SK-N-SH (cell line): ENCODE results near the gene IGFL4. TPM values are rescaled to one million over a fixed set of nuclear protein-coding genes. Genes with fewer than 3 reads are reported as not detected.

Source experiments
- CTCF ChIA-PET: fragments of 300-600, 350-600 bp; formaldehyde crosslinking; extraction: SDS; loops from one replicate; lab custom pipeline; 2021; lab: Yijun Ruan, JAX
- POLR2A ChIA-PET: fragments of 350-600 bp; sonication (Branson Sonifier 250); formaldehyde crosslinking; extraction: SDS; loops from one replicate; lab custom pipeline; 2020; ENCODE audit warnings: antibody characterized with exemption, inconsistent platforms; lab: Yijun Ruan, JAX
- DNase-seq: peaks from one replicate; pipeline ENCODE4 v3.0.0; 2012
- H2AFZ ChIP-seq: fragments of 200-600 bp; sonication (generic); 2 replicates; pipeline ENCODE4 v1.8.1; 2016; ENCODE audit warnings: antibody characterized with exemption, mild to moderate bottlenecking, low read depth
- H3F3A ChIP-seq: fragments of 200-600 bp; sonication (generic); replicated peaks from 2 replicates; pipeline ENCODE3; 2016; ENCODE audit warnings: antibody characterized with exemption, mild to moderate bottlenecking; ENCODE audit not compliant: insufficient read depth
- H3K27ac ChIP-seq, 2 experiments: fragments of 200-500 bp in 1 of 2; fragments of 200-600 bp in 1 of 2; sonication (Bioruptor generic) in 1 of 2; sonication (generic), shearing (Covaris generic) in 1 of 2; 2 replicates each; pipeline versions ENCODE4 v1.5.1 to v1.6.1; 2014 to 2016; ENCODE audit warnings: low read depth in 2 of 2, inconsistent platforms in 1 of 2, low read length in 1 of 2, mild to moderate bottlenecking in 1 of 2, mixed read lengths in 1 of 2
- H3K27me3 ChIP-seq: fragments of 200-600 bp; sonication (generic), shearing (Covaris generic); 2 replicates; pipeline ENCODE4 v1.6.1; 2016; ENCODE audit warnings: mixed run types; ENCODE audit not compliant: insufficient read depth
- H3K36me3 ChIP-seq, 2 experiments: fragments of 200-500 bp in 1 of 2; fragments of 200-600 bp in 1 of 2; sonication (Bioruptor generic) in 1 of 2; sonication (generic) in 1 of 2; replicated peaks in 1 of 2; 2 replicates each; pipeline versions ENCODE3 to v1.5.1; 2014 to 2016; ENCODE audit warnings: low read length in 1 of 2, mild to moderate bottlenecking in 1 of 2; ENCODE audit not compliant: insufficient read depth in 2 of 2, control insufficient read depth in 1 of 2
- H3K4me1 ChIP-seq, 2 experiments: fragments of 200-500 bp in 1 of 2; fragments of 200-600 bp in 1 of 2; sonication (Bioruptor generic) in 1 of 2; sonication (generic), shearing (Covaris generic) in 1 of 2; 2 replicates each; pipeline versions ENCODE4 v1.5.1 to v1.6.1; 2014 to 2016; ENCODE audit warnings: low read depth in 1 of 2, low read length in 1 of 2, mixed run types in 1 of 2; ENCODE audit not compliant: insufficient read depth in 2 of 2, control insufficient read depth in 1 of 2
- H3K4me2 ChIP-seq: fragments of 200-600 bp; sonication (generic), shearing (Covaris generic); 2 replicates; pipeline ENCODE4 v1.6.1; 2017; ENCODE audit warnings: mixed run types
- H3K4me3 ChIP-seq, 2 experiments: fragments of 200-500 bp in 1 of 2; fragments of 200-600 bp in 1 of 2; sonication (Bioruptor generic) in 1 of 2; sonication (generic), shearing (Covaris generic) in 1 of 2; 2 replicates each; pipeline versions ENCODE4 v1.5.1 to v1.8.1; 2014 to 2016; ENCODE audit warnings: low read depth in 2 of 2, inconsistent platforms in 1 of 2, low read length in 1 of 2, mild to moderate bottlenecking in 1 of 2, mixed read lengths in 1 of 2, moderate library complexity in 1 of 2
- H3K79me2 ChIP-seq: fragments of 200-600 bp; sonication (generic); 2 replicates; pipeline ENCODE4 v1.8.1; 2017; ENCODE audit warnings: mild to moderate bottlenecking; ENCODE audit not compliant: insufficient read depth
- H3K9ac ChIP-seq: fragments of 200-600 bp; sonication (generic); 2 replicates; pipeline ENCODE4 v1.6.1; 2017; ENCODE audit warnings: mixed run types
- H3K9me2 ChIP-seq: fragments of 200-600 bp; sonication (generic); 2 replicates; pipeline ENCODE4 v1.6.1; 2017; ENCODE audit warnings: mixed run types
- H3K9me3 ChIP-seq: fragments of 200-600 bp; sonication (generic); 2 replicates; pipeline ENCODE4 v1.6.1; 2017; ENCODE audit warnings: mixed run types, mild to moderate bottlenecking, moderate library complexity
- H4K20me1 ChIP-seq: fragments of 200-600 bp; sonication (generic); 2 replicates; pipeline ENCODE4 v1.6.1; 2017; ENCODE audit warnings: mild to moderate bottlenecking, mixed run types; ENCODE audit not compliant: insufficient read depth
- EZH2phosphoT487 ChIP-seq: fragments of 200-600 bp; sonication (generic); IDR thresholded peaks from 2 replicates; pipeline ENCODE4 v1.6.1; 2017; ENCODE audit warnings: low read depth, mixed run types, mild to moderate bottlenecking, antibody characterized with exemption, moderate library complexity, borderline replicate concordance
- FOSL2 ChIP-seq: IDR thresholded peaks from 2 replicates; pipeline ENCODE4 v1.4.0; 2012; ENCODE audit warnings: low read depth, mild to moderate bottlenecking, moderate library complexity, borderline replicate concordance
- FOXJ3 ChIP-seq: sonication (generic); formaldehyde crosslinking; IDR thresholded peaks from 2 replicates; pipeline ENCODE4 v1.5.1; 2020; ENCODE audit warnings: mild to moderate bottlenecking, missing genetic modification reagents
- IRF3 ChIP-seq: fragments of 150-350 bp; IDR thresholded peaks from 2 replicates; pipeline ENCODE4 v1.6.1; 2016; ENCODE audit warnings: mild to moderate bottlenecking, low read depth, low read length
- JUND ChIP-seq: IDR thresholded peaks from 2 replicates; pipeline ENCODE4 v1.4.0; 2012
- MXI1 ChIP-seq: IDR thresholded peaks from 2 replicates; pipeline ENCODE4 v1.6.1; 2012; ENCODE audit warnings: mild to moderate bottlenecking, low read depth, low read length, improper control_type of control experiment
- NFIC ChIP-seq: IDR thresholded peaks from 2 replicates; pipeline ENCODE4 v1.4.0; 2012; ENCODE audit warnings: borderline replicate concordance
- PBX3 ChIP-seq: IDR thresholded peaks from 2 replicates; pipeline ENCODE4; 2012
- POLR2AphosphoS5 ChIP-seq: IDR thresholded peaks from 2 replicates; pipeline ENCODE4 v1.6.1; 2012; ENCODE audit warnings: low read depth, low read length
- RCOR1 ChIP-seq: fragments of 150-350 bp; IDR thresholded peaks from 2 replicates; pipeline ENCODE4 v1.6.1; 2017; ENCODE audit warnings: antibody characterized with exemption, low read length
- RXRA ChIP-seq: IDR thresholded peaks from 2 replicates; pipeline ENCODE4 v1.4.0; 2012; ENCODE audit warnings: low read depth, mild to moderate bottlenecking, borderline replicate concordance
- TAF1 ChIP-seq: IDR thresholded peaks from 2 replicates; pipeline ENCODE4 v1.6.1; 2012; ENCODE audit warnings: low read depth, mild to moderate bottlenecking, low read length, moderate library complexity, borderline replicate concordance
- TCF12 ChIP-seq: IDR thresholded peaks from 2 replicates; pipeline ENCODE4 v1.4.0; 2012
- USF2 ChIP-seq: fragments of 150-350 bp; IDR thresholded peaks from 2 replicates; pipeline ENCODE4 v1.6.1; 2017; ENCODE audit warnings: antibody characterized with exemption, low read length, low read depth, borderline replicate concordance
- WGBS: methylation state at CpG from one replicate; pipeline ENCODE4 v1.1.6; 2017; ENCODE audit warnings: low lambda C conversion rate; 5-methylcytosine and 5-hydroxymethylcytosine counted together
- polyA plus RNA-seq, 3 experiments: library from polyadenylated mRNA; depleted of rRNA; stranded (reverse); fragments of >200 nt; gene quantifications; 2 replicates each; pipeline ENCODE4 v1.2.3, GENCODE V29; 2012
- TF ChIP-seq, protein P1 (sequence below): IDR thresholded peaks from 2 replicates; pipeline ENCODE4 v1.4.0; 2012; ENCODE audit warnings: low read depth
- TF ChIP-seq, protein P2 (sequence below): fragments of 200-600 bp; sonication (generic); IDR thresholded peaks from 2 replicates; pipeline ENCODE4 v1.6.1; 2017; ENCODE audit warnings: antibody characterized with exemption, mild to moderate bottlenecking, moderate library complexity
- TF ChIP-seq, protein P3 (sequence below): IDR thresholded peaks from 2 replicates; pipeline ENCODE4 v1.6.1; 2012; ENCODE audit warnings: mild to moderate bottlenecking, low read depth, low read length, moderate library complexity

IGFL4 gene
- not detected in 2 replicates for polyA plus RNA-seq (2012; rRNA removed)
- not detected in 2 replicates for polyA plus RNA-seq (2012; cell fraction: cytosol; rRNA removed)
- polyA plus RNA-seq (2012; cell fraction: nucleus; rRNA removed), result 0.04 TPM in 2 replicates

DNA sequence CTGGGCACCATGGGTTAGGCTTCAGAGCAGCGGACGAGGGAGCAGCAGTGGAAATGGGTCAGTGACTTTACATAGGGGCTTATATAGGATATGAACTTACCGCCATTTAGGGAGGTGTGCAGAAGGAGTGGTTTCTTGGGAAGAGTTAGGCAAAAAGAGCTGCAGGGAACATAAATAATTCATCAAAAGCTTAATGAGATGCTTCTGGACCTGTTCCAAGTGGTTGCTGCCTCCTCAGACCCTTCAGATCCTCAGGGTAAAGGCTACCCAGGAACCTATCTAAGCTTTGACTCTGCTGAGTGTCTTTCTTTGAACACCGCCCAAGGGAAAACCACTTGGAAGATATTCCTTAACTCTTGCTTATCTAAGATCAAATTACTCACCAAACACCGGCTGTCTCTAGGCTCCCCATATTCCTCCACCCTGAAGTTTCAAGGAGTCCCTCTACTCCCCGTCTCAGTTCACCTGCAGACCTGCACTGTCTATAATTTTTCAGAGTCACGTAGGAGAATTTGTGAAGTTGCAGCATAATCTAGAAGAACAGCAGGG is at the start of gene IGFL4:
Gene IGFL4, minus strand, starts transcription at position 51 of the 549 bp plus-strand sequence. Its CDS starts 40 bp downstream, at position 11.
- H3K79me2 ChIP-seq, result no peaks in the 10 kb centered on the region
- TF ChIP-seq MXI1 (no peak), TAF1 (no peak), JUND (0 out of 2 replicates have a peak, but pooled peaks have one; percentile 16), TCF12 (peak; percentile 26; the same call in 1 of the 2 replicates), FOSL2 (peak; percentile 25; the same call in 1 of the 2 replicates), POLR2AphosphoS5 (no peak), RXRA (no peak), PBX3 (no peak), NFIC (0 out of 2 replicates have a peak, but pooled peaks have one; percentile 15)
- TF ChIP-seq, protein P1, sequence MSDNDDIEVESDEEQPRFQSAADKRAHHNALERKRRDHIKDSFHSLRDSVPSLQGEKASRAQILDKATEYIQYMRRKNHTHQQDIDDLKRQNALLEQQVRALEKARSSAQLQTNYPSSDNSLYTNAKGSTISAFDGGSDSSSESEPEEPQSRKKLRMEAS, result no peak
- TF ChIP-seq, all 33 proteins: peak for 4
- ChIA-PET CTCF (interaction anchor here (1.5 to 3.8 kb wide), 6 partner anchors 12 to 224 kb away, joined by 4 to 27 read pairs (median 9); no protein-coding TSS in a partner anchor), POLR2A (no interaction called here)
- 20% methylated on average over 7 of the region's 7 CpGs for WGBS
- no peaks in the 10 kb centered on the region for H3K9me3 ChIP-seq
- no peak for DNase-seq
- no peaks in the 10 kb centered on the region for H3K36me3 ChIP-seq
- H3K27ac ChIP-seq, result no peak within 1 kb of the TSS
- H4K20me1 ChIP-seq, result no peaks in the 10 kb centered on the region
- H3K9ac ChIP-seq, result no peak within 1 kb of the TSS
- H3F3A ChIP-seq, result no peaks in the 10 kb centered on the region
- no peak within 1 kb of the TSS for H2AFZ ChIP-seq
- H3K4me1 ChIP-seq, result no peaks in the 10 kb centered on the region; a peak in 1 of 4 replicates
- H3K9me2 ChIP-seq, result no peaks in the 10 kb centered on the region
- H3K27me3 ChIP-seq, result peaks cover 66% of the 10 kb centered on the region; the same call in 1 of the 2 replicates
- H3K4me2 ChIP-seq, result no peak within 1 kb of the TSS
- H3K4me3 ChIP-seq, result no peak within 1 kb of the TSS

GRCh38 chr19:46090444-46090843 is 49.6 kb upstream of the IGFL4 start:
- H3K4me1 ChIP-seq, result no peaks in the 10 kb centered on the region
- CTCF ChIA-PET, result interaction anchor here (0.8 to 1.8 kb wide), 5 partner anchors 8 to 99 kb away, joined by 4 to 7 read pairs (median 4); no protein-coding TSS in a partner anchor
- no peak overlapping the region for H3K4me3 ChIP-seq
- H3K9me2 ChIP-seq, result no peaks in the 10 kb centered on the region
- no peak overlapping the region for H3K9ac ChIP-seq
- H3K27ac ChIP-seq, result no peak overlapping the region
- H4K20me1 ChIP-seq, result no peaks in the 10 kb centered on the region
- no peaks in the 10 kb centered on the region for H3K36me3 ChIP-seq
- no peak overlapping the region for H3K4me2 ChIP-seq
- 10% methylated on average over 5 of the region's 5 CpGs for WGBS
- DNase-seq, result no peak
- peaks cover 6% of the 10 kb centered on the region for H3F3A ChIP-seq
- no peaks in the 10 kb centered on the region for H3K79me2 ChIP-seq
- POLR2A ChIA-PET, result no interaction called here
- H2AFZ ChIP-seq, result no peak overlapping the region
- H3K27me3 ChIP-seq, result no peaks in the 10 kb centered on the region
- peaks cover 14% of the 10 kb centered on the region for H3K9me3 ChIP-seq
- TF ChIP-seq, protein P2, sequence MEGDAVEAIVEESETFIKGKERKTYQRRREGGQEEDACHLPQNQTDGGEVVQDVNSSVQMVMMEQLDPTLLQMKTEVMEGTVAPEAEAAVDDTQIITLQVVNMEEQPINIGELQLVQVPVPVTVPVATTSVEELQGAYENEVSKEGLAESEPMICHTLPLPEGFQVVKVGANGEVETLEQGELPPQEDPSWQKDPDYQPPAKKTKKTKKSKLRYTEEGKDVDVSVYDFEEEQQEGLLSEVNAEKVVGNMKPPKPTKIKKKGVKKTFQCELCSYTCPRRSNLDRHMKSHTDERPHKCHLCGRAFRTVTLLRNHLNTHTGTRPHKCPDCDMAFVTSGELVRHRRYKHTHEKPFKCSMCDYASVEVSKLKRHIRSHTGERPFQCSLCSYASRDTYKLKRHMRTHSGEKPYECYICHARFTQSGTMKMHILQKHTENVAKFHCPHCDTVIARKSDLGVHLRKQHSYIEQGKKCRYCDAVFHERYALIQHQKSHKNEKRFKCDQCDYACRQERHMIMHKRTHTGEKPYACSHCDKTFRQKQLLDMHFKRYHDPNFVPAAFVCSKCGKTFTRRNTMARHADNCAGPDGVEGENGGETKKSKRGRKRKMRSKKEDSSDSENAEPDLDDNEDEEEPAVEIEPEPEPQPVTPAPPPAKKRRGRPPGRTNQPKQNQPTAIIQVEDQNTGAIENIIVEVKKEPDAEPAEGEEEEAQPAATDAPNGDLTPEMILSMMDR, result no peak
- TF ChIP-seq EZH2phosphoT487 (no peak), USF2 (no peak), TAF1 (no peak), IRF3 (no peak), RCOR1 (no peak), FOSL2 (no peak), POLR2AphosphoS5 (no peak), FOXJ3 (CRISPR knock-in tag) (no peak)
- TF ChIP-seq, protein P3, sequence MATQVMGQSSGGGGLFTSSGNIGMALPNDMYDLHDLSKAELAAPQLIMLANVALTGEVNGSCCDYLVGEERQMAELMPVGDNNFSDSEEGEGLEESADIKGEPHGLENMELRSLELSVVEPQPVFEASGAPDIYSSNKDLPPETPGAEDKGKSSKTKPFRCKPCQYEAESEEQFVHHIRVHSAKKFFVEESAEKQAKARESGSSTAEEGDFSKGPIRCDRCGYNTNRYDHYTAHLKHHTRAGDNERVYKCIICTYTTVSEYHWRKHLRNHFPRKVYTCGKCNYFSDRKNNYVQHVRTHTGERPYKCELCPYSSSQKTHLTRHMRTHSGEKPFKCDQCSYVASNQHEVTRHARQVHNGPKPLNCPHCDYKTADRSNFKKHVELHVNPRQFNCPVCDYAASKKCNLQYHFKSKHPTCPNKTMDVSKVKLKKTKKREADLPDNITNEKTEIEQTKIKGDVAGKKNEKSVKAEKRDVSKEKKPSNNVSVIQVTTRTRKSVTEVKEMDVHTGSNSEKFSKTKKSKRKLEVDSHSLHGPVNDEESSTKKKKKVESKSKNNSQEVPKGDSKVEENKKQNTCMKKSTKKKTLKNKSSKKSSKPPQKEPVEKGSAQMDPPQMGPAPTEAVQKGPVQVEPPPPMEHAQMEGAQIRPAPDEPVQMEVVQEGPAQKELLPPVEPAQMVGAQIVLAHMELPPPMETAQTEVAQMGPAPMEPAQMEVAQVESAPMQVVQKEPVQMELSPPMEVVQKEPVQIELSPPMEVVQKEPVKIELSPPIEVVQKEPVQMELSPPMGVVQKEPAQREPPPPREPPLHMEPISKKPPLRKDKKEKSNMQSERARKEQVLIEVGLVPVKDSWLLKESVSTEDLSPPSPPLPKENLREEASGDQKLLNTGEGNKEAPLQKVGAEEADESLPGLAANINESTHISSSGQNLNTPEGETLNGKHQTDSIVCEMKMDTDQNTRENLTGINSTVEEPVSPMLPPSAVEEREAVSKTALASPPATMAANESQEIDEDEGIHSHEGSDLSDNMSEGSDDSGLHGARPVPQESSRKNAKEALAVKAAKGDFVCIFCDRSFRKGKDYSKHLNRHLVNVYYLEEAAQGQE, result no peak
